DND-41 (cell line): ENCODE results near the gene SMG6.

Experiments used
- CTCF ChIP-seq: IDR thresholded peaks from 2 replicates; pipeline ENCODE4 v1.5.1; 2012; ENCODE audit warnings: borderline replicate concordance, low read length, moderate library complexity, mild to moderate bottlenecking; ENCODE audit not compliant: poor library complexity, severe bottlenecking; ENCODE audit errors: extremely low read depth
- EZH2 ChIP-seq: IDR thresholded peaks from 3 replicates; pipeline ENCODE4 v1.6.1; 2012; ENCODE audit warnings: borderline replicate concordance, low read depth, mild to moderate bottlenecking, moderate library complexity, low read length, inconsistent platforms; ENCODE audit not compliant: severe bottlenecking

GRCh38 chr17:2211661-2212399, 91.8 kb downstream of the SMG6 start:
- no peak for TF ChIP-seq EZH2
- no peak for TF ChIP-seq CTCF
